Cortex of kidney (tissue), 1 donor: Measurements from ENCODE around the gene AKIRIN1.
"Not testable (repeated sequence)": the region's sequence is repeated elsewhere in the genome, so short reads cannot be mapped to it uniquely, and the experiment has no call there.

ENCODE experiments used
- DNase-seq: peaks from one replicate; lab custom pipeline; 2025; lab: John Stamatoyannopoulos, UW

Gene AKIRIN1

GRCh38 chr1:39046613-39047210 lies 55.6 kb downstream of the AKIRIN1 start:
- DNase-seq, result no peak

GRCh38 chr1:39047374-39048229 lies 56.5 kb downstream of the AKIRIN1 start:
- no peak for DNase-seq

- no peak for DNase-seq
These were observed 57.8 kb downstream of the AKIRIN1 start for GRCh38 chr1:39048745-39049370.

- no peak for DNase-seq
These were observed 58.9 kb downstream of the AKIRIN1 start for GRCh38 chr1:39050001-39050400.

- DNase-seq, result not testable (repeated sequence)
These were observed 60.2 kb downstream of the AKIRIN1 start for GRCh38 chr1:39051193-39051850.

GRCh38 chr1:39051956-39052355 lies 60.9 kb downstream of the AKIRIN1 start:
- no peak for DNase-seq

GRCh38 chr1:39055213-39055710 lies 64.2 kb downstream of the AKIRIN1 start:
- not testable (repeated sequence) for DNase-seq
